CD4-positive, alpha-beta T cell treated with Interferon alpha-2 for 1 hour (primary cell): ENCODE results near the gene PPDPF.

Experiments used
- DNase-seq, 2 donors: peaks; one replicate each; pipeline ENCODE4 v3.0.0-alpha.2; 2020 to 2022

Gene PPDPF

GRCh38 chr20:63522091-63522868, 1.7 kb downstream of the PPDPF start:
- no peak for DNase-seq

DNA sequence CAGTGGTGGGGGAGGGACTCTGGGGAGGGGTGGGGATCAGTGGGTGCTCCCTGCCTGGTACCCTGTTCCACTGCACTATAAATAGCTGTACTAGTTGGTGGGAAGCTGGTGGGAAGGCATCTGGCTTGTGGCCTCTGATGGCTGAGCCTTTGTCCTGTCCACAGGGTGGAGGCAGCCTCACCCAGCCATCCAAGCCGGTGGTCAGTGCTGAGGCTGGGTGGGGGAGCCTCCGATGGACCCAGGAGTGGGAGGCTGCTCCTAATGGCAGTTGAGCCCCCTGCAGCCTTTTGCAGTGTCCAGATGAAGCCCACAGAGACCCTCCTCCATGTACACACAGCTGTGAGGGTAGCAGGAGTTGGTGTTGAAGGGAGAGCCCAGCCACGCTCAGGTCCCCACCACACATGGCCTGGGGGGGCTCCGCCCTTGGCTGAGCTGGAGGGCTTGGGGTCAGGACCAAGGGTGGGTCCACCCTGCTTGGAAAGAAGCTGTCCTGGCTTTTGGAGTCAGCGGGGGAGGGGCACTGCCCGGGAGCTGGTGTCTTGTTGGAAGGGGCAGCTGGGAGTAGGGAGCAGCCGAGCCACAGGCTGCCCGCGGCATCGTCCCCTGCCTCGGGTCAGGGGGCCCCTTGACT, 2.5 kb downstream of the PPDPF start:
- no peak for DNase-seq

- DNase-seq, result no peak
Measured at GRCh38 chr20:63525185-63525584, 4.6 kb downstream of the PPDPF start.

- DNase-seq, result no peak
Measured at GRCh38 chr20:63525971-63526370, 5.4 kb downstream of the PPDPF start.

GRCh38 chr20:63527184-63527583, 6.6 kb downstream of the PPDPF start:
- no peak for DNase-seq

DNA sequence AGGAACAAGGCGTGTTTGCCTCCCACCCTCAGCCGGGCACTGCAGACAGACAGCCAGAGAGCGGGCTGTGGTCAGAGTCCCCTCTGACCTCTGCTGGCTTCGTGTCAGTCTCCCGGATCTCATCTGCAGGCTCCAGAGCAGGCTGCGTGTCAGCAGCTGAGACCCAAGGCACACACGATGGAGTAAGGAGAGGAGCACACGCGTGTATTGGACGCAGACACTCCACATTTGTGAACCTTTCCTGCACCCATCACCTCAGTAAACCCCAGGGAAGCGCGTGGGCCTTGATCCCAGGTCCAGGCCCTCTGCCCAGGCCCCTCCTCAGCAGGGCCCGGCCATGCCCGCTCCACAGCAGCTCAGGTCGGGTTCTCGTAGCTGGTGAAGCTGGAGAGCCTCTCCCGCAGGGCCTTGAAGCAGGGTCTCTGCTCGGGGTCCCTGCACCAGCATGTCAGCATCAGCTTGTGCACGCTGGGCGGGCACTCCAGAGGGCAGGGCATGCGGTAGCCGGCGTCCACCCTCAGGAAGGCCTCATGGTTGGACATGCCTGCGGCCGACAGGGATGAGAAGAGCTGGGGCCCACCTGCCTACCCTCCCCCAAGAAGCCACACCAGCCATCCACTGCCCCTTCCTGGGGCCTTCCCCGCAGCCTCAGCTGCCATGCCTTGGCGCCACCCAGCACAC, 8.8 kb downstream of the PPDPF start:
- no peak for DNase-seq

DNA sequence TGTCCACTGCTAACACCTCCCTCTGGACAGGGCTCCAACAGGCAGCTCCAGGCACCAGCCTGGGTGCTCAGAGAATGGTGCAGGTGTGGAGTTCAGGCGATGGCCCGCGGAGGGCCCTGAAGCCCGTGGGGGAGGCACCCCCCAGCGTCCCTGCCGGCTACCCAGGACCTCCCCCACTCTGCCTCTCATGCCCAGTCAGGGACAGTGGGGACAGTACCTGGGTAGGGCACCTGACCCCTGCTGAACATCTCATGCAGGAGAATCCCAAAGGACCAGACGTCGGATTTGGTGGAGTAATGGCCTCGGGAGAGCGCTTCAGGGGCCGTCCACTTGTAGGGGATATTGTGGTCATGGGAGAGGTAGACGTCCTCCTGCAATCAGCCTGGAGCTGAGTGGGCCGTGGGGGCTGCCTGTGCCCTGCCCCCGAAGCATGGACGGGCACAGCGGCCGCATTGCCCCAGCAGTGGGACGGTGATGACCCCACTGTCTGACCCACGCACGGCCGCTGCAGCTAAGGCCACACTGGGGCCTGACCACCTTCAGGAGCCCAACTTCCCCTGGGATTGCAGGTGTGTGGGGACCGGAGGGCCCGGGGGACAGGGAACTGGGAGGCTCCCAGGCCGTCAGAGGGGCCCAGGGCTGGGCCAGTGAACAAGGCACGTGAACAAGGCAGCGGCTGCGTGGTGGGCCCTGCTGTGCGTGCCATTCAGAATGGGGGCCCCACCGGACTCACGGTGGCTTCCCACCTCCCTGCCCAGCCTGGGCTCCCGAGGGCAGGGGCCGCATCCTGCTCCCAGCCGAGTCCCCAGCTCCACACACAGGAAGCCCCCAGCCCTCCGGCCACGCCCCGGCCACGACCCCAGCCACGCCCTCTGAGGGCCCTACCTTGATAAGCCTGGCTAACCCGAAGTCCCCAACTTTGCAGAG, 9.6 kb downstream of the PPDPF start:
- DNase-seq, result no peak

- no peak for DNase-seq
Measured at GRCh38 chr20:63530788-63531160, 10.2 kb downstream of the PPDPF start.

GRCh38 chr20:63531686-63532448, 11.3 kb downstream of the PPDPF start:
- DNase-seq, result no peak

DNA sequence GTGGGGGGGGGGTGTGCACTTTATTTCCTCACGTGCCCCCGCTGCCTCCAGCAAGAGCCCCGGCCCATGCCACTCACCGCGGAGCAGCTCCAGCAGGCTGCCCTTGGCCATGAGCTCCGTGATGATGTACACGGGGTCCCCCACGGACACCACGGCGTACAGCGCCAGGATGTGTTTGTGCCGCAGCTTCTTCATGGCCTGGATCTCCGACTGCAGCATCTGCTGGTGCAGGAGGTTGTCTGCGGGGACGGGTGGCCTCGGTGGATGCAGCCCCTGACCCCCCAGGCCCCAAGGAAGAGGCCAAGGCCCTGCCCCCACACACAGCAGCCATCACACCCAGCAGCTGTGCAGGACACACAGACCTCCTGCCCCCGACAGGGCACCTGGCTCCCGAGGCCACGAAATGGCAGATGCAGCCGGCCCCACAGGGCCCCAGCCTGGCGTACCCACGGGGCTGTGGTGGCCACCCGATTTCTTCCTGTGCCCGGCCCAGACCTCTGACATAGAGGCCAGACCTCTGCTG, 11.9 kb downstream of the PPDPF start:
- DNase-seq, result no peak

DNA sequence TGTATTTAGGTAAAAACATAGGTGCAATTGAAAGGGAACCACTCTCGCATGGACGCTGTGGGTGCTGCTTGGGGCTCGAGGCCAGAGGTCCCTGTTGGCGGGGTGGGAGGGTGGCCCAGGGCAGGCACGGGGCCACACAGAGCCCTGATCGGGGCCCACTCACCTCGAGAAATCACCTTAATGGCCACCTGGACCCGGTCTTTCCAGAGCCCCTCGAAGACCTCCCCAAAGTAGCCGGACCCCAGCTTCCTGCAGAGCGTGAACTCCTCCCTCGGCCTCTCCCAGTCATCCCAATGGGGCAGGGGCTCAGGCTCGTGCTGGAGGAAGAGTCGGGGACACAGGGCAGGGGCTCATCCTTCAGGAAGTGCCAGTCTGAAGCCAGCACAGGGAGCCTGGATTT, 12.8 kb downstream of the PPDPF start:
- no peak for DNase-seq

GRCh38 chr20:63533871-63534393, 13.4 kb downstream of the PPDPF start:
- no peak for DNase-seq

GRCh38 chr20:63534427-63534830, 13.9 kb downstream of the PPDPF start:
- DNase-seq, result no peak

- DNase-seq, result no peak
Measured at GRCh38 chr20:63534831-63535651, 14.5 kb downstream of the PPDPF start.

GRCh38 chr20:63536241-63536977, 15.8 kb downstream of the PPDPF start:
- DNase-seq, result no peak

GRCh38 chr20:63536997-63537524, 16.5 kb downstream of the PPDPF start, which contains the start of gene PTK6:
Gene PTK6 (minus strand): TSS chr20:63537376. CDS start chr20:63537314, 62 bp downstream.
- peak; percentile 38 to 56 for DNase-seq

DNA sequence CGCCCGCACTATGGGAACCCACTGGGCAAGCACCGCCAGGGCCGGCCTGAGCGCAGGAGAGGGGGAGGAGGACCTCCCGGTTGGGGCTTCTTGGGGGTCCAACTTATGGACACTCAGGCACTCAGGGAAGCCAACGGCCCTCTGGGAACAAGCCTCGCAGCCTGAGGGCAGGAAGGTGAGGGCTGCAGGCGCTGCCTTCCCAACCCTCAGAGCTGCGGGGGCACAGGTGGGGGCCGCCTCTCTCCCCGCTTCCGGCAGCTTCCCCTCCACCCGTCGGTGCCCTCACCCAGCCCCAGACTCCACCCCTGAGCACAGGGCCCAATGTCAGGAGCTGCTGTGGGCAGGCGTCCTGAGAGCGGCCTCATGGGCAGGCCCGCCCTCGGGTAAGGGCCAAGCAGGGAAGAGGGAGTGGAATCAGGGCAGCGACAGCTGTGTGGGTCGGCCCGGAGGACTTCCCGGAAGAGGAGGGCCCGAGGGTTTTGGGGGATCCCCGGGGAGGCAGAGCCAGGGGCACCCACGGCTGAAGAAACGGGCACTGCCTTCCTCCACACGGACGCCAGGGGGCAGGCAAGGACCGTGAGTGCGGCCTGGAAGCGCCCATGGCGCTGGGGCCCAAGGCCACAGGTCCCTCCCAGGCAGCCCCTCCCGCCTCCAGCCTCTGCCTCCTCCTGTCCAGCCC, 17.1 kb downstream of the PPDPF start:
- peak; percentile 97 to 98 for DNase-seq

DNA sequence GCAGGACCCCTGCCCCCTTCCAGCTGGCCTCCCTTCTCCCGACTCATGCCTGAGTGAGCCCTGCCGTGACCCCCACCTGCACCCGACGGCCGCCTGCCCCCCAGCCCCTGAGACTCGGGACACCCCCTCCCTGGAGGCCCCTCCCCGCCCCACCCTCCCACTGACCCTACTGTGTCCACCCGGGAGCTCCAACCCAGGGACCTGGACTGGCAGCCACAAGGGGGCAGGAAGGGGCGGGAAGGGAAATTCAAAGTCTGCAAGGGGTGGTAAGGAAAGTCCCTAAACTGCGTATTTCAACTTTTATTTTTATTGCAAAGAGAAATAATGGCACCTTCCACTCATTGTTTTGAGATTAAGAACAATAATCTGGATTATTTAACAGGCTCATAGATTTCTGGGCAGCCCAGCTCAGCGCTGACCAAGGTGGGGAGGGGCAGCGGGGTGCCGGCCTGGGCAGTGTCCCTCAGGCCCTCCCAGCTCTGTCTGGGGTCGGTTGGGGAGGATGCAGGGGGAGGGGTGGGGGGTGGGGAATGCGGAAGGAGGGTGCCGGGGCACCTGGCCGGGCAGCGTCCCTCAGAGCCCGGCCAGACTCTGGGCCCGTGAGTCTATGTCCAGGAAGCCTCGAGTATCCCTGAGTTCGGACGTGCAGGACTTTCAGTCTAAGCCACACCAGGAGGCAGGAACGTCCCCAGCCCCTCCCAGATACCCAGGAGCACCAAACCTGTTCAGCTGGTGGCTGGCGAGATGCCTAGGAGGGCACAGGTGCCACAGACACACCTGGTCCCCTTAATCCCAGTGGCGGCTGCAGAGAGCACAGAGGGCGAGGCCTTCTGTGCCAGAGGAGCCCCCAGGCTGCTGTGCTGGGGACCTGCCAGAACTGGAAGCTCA, 17.9 kb downstream of the PPDPF start:
- peak; percentile 52 to 72 for DNase-seq
